ENCODE measurements around the gene AGGF1.

The AGGF1 gene

DNA sequence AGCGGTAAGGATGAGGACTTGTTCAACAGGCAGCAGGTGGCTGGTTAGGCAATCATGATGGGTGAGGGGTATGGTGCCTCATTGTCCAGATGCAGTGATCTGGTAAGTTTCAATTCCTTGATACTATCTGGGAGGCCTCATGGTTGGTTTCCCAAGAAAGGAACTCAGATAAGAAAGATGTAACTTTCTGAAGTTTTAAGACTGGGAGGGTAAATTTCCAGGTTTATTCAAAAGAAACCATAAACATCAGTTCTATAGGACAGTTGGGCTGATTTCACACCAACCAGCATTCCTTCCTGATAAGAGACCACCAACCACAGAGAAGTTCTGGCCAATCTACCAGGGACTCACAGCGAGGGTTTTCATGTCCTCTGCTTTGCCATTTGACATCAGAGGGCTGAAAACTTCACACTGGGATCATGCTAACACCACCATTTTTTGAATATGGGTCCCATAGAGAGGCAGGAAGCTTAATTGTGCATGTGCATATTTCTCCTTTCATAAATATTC, 773 bp upstream of the AGGF1 start:
- TF ChIP-seq, protein P1, sequence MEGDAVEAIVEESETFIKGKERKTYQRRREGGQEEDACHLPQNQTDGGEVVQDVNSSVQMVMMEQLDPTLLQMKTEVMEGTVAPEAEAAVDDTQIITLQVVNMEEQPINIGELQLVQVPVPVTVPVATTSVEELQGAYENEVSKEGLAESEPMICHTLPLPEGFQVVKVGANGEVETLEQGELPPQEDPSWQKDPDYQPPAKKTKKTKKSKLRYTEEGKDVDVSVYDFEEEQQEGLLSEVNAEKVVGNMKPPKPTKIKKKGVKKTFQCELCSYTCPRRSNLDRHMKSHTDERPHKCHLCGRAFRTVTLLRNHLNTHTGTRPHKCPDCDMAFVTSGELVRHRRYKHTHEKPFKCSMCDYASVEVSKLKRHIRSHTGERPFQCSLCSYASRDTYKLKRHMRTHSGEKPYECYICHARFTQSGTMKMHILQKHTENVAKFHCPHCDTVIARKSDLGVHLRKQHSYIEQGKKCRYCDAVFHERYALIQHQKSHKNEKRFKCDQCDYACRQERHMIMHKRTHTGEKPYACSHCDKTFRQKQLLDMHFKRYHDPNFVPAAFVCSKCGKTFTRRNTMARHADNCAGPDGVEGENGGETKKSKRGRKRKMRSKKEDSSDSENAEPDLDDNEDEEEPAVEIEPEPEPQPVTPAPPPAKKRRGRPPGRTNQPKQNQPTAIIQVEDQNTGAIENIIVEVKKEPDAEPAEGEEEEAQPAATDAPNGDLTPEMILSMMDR (conservative IDR thresholded peaks at IDR 0.05): no peak
- peak overlapping the region; percentile 96 for H3K27ac ChIP-seq

DNA sequence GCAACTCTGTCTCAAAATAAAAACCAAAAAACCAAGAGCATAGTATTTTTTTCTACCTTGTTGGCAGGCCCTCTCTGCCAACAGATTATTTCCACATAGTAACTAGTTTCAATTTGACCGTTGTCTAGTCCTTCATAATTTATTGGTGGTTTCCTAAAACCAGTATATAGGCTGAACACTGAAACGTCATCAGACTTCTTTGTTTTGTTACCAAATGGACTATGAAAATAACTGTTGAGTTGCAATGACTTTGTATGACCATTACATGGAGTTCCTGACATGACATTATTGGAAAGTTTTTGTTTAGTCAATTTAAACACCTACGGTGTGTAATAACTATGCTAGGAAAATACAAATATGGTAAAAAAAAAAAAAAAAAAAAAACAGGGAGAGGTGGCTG, 1.7 kb downstream of the AGGF1 start:
- TF ChIP-seq, protein P1 (conservative IDR thresholded peaks at IDR 0.05): no peak
- H3K27ac ChIP-seq: peak overlapping the region; percentile 96

DNA sequence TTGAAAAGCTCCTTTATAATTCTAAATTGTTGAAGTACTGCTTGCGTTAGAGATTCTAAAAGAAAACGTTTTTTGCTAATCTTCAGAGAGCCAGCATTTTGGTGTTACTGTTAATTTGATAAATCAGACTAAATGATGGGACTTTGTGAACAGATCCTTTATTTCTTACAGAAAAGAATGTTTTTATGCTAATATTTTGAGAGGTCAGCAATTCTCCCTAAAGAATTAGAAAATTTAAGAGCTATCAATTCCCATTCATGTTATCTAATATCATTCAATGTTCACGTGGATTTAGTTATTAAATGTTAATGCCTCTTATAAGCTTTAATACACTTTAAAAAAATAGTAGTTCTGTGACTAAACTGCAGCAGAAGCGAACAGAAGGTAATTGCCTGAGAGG, 2.4 kb downstream of the AGGF1 start:
- no peak overlapping the region for H3K27ac ChIP-seq
- TF ChIP-seq, protein P1 (conservative IDR thresholded peaks at IDR 0.05): no peak

DNA sequence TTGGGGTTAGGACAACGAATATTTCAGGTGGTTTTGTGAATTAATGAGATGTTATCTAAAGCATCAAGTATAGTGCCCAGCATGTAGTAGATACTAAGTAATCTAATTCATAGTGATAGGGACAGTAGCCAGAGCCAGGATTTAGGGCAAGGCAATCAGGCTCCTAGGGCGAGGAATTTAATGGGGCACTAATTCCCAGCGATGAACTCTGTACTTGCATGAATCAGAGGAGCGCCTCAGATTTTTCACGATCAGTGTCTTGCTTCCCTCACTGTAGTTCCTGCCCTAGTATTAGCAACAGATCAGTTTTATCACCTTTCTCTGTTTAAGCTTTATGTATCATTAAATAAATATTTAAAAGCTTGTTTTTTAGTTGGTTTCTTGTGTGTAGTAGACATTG, 3.1 kb downstream of the AGGF1 start:
- TF ChIP-seq, protein P1 (conservative IDR thresholded peaks at IDR 0.05): no peak
- H3K27ac ChIP-seq: no peak overlapping the region

DNA sequence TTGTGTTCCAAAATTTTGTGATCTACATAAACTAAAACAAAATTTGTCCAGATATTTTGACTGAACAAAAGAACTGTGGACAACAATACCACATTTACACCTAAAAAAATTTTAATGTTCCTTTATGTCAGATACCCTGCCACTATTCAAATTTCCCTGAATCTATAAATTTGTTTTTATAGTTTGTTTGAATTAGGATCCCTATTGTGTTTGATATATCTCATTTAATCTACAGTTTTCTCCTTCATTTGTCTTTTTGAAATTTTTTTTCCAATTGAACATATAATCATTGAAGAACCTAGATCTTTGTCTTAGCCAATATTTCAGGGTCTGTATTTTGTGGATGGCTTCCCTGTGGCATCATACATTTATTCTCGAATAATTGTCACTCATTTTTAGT, 5.7 kb downstream of the AGGF1 start:
- H3K27ac ChIP-seq: no peak overlapping the region
- TF ChIP-seq, protein P1 (conservative IDR thresholded peaks at IDR 0.05): no peak

DNA sequence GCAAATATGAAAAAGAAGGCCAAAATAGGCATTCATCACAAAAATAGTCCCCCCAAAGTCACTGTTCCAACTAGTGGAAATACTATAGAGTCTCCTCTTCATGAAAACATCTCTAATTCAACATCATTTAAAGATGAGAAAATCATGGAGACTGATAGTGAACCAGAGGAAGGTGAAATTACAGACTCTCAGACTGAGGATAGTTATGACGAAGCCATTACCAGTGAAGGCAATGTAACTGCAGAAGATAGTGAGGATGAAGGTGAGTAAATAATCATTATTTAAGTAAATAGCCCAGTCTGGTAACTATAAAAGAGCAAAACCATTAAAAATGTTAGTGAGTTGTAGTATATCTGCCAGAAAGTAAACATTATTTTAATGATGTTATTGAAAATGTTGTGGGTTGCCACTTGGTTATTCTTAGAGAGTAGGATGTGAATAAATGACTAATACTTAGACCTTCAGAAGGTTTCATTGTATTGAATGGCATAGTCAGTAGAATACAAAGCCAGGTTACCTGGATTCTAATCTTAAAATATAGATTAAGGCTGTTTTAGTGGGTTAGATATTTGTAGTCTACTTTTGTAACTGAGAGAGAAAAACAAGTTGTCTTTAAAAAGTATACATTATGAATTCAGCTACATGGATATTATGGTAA, 16.3 kb downstream of the AGGF1 start:
- no peak overlapping the region for H3K27ac ChIP-seq
- TF ChIP-seq, protein P1 (conservative IDR thresholded peaks at IDR 0.05): no peak

DNA sequence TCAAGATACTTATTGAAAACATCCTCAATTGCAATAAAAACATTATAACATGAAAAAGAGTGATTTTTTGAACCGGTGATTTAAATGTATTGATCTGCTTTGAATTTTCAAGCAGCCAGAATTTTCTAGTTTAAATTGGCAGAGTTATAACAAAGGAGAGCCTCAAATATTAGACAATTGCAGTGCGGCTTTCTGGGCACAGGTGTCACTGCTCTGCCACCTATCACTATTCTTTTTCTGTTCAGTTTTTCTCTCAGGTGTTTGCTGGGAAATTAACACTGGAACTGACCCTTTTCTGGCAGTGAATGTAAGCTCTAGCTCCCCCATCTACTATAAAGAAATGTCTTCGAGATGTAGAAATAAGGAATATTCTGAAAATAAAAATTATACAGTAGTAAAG, 33.8 kb downstream of the AGGF1 start:
- peak overlapping the region; percentile 14; the same call in 1 of the 2 replicates for H3K27ac ChIP-seq
- TF ChIP-seq, protein P1 (conservative IDR thresholded peaks at IDR 0.05): peak; percentile 83
